Measurements from ENCODE around the gene PHKG2.

DNA sequence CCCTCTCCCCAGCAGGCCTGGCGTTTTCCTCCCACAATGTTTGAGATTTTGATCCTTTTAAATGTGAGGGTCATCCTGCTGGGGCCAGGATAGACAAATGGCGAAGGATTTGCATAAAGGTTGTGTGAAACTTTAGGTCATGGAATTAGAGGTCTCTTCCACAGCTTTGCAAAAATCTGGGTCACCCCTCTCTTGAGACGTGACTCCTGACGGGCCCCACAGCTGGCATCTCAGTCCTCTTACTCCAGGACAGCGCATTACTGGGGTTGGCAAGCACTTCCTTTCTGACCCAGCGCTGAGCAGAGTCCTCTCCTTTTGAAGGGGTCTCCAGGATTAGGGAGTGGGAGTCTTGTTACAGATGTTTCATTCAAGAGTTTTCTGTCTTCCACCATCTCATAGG is 31.4 kb downstream of the PHKG2 start:
- TF ChIP-seq EZH2 (IDR thresholded peaks at IDR 0.05; ENCODE audit: borderline replicate concordance, low read depth, low read length, poor library complexity, severe bottlenecking) (no peak), CTCF (conservative IDR thresholded peaks at IDR 0.05; ENCODE audit: low read depth, low read length) (no peak)
